Ishikawa (cell line): Measurements from ENCODE around the gene KRT84.

ENCODE experiments used
- CEBPB ChIP-seq: IDR thresholded peaks from 2 replicates; pipeline ENCODE4 v1.6.1; 2012
- CREB1 ChIP-seq: IDR thresholded peaks from 2 replicates; pipeline ENCODE4 v1.6.1; 2012; ENCODE audit warnings: low read depth
- EGR1 ChIP-seq: IDR thresholded peaks from 2 replicates; pipeline ENCODE4 v1.6.1; 2012
- EP300 ChIP-seq: IDR thresholded peaks from 2 replicates; pipeline ENCODE4 v1.6.1; 2012; ENCODE audit warnings: borderline replicate concordance
- FOXM1 ChIP-seq: IDR thresholded peaks from 2 replicates; pipeline ENCODE4 v1.6.1; 2012; ENCODE audit warnings: low read depth, borderline replicate concordance
- NFIC ChIP-seq: IDR thresholded peaks from 2 replicates; pipeline ENCODE4 v1.6.1; 2012
- RAD21 ChIP-seq: IDR thresholded peaks from 2 replicates; pipeline ENCODE4 v1.6.1; 2012; ENCODE audit warnings: low read depth
- TAF1 ChIP-seq: IDR thresholded peaks from 2 replicates; pipeline ENCODE4 v1.6.1; 2012; ENCODE audit warnings: low read depth, mild to moderate bottlenecking
- TCF12 ChIP-seq: IDR thresholded peaks from 2 replicates; pipeline ENCODE4 v1.6.1; 2012; ENCODE audit warnings: low read depth
- TEAD4 ChIP-seq: IDR thresholded peaks from 2 replicates; pipeline ENCODE4 v1.6.1; 2012
- YY1 ChIP-seq: IDR thresholded peaks from 2 replicates; pipeline ENCODE4 v1.6.1; 2012; ENCODE audit warnings: low read depth
- ZBTB7A ChIP-seq: IDR thresholded peaks from 2 replicates; pipeline ENCODE4 v1.6.1; 2012; ENCODE audit warnings: low read depth
- TF ChIP-seq, protein P1 (sequence below): IDR thresholded peaks from 2 replicates; pipeline ENCODE4 v1.6.1; 2012
- TF ChIP-seq, protein P2 (sequence below): IDR thresholded peaks from 2 replicates; pipeline ENCODE4 v1.6.1; 2012
- TF ChIP-seq, protein P3 (sequence below): IDR thresholded peaks from 2 replicates; pipeline ENCODE4 v1.6.1; 2012; ENCODE audit warnings: low read depth, mild to moderate bottlenecking

KRT84 gene

DNA sequence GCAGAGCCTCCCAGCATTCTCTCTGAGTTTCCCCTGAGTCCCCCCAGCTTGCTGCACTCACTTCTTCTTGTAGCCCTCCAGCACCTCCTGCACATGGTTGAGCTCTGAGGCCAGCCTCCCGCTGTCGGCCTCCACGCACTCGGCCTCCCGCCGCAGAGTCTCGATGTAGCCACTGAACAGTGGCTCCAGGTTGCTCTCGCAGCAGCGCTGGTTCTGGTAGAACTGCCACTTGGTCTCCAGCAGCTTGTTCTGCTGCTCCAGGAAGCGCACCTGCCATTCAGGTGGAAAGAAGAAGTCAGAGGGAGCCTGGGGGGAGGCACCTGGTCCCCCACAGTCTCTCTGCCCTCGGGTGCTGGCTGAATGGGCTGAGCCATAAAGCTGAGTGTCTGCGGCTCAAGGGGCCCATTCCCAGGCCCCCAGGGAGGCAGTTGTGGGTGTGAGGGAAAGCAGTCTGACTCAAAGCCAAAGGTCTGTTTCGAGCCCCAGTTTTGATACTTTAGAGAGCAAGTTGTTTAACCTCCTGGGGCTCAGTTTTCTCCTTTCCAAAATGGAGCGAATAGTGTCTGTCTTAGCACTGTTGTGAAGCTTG, 20.5 kb downstream of the KRT84 start:
- no peak for TF ChIP-seq EGR1
- no peak for TF ChIP-seq EP300
- TF ChIP-seq, protein P1, sequence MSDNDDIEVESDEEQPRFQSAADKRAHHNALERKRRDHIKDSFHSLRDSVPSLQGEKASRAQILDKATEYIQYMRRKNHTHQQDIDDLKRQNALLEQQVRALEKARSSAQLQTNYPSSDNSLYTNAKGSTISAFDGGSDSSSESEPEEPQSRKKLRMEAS: no peak
- no peak for TF ChIP-seq ZBTB7A
- no peak for TF ChIP-seq FOXM1
- TF ChIP-seq CEBPB: no peak
- TF ChIP-seq, protein P2, sequence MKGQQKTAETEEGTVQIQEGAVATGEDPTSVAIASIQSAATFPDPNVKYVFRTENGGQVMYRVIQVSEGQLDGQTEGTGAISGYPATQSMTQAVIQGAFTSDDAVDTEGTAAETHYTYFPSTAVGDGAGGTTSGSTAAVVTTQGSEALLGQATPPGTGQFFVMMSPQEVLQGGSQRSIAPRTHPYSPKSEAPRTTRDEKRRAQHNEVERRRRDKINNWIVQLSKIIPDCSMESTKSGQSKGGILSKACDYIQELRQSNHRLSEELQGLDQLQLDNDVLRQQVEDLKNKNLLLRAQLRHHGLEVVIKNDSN: no peak
- no peak for TF ChIP-seq YY1
- no peak for TF ChIP-seq TEAD4
- TF ChIP-seq TAF1: no peak
- TF ChIP-seq TCF12: no peak
- no peak for TF ChIP-seq RAD21
- TF ChIP-seq, protein P3, sequence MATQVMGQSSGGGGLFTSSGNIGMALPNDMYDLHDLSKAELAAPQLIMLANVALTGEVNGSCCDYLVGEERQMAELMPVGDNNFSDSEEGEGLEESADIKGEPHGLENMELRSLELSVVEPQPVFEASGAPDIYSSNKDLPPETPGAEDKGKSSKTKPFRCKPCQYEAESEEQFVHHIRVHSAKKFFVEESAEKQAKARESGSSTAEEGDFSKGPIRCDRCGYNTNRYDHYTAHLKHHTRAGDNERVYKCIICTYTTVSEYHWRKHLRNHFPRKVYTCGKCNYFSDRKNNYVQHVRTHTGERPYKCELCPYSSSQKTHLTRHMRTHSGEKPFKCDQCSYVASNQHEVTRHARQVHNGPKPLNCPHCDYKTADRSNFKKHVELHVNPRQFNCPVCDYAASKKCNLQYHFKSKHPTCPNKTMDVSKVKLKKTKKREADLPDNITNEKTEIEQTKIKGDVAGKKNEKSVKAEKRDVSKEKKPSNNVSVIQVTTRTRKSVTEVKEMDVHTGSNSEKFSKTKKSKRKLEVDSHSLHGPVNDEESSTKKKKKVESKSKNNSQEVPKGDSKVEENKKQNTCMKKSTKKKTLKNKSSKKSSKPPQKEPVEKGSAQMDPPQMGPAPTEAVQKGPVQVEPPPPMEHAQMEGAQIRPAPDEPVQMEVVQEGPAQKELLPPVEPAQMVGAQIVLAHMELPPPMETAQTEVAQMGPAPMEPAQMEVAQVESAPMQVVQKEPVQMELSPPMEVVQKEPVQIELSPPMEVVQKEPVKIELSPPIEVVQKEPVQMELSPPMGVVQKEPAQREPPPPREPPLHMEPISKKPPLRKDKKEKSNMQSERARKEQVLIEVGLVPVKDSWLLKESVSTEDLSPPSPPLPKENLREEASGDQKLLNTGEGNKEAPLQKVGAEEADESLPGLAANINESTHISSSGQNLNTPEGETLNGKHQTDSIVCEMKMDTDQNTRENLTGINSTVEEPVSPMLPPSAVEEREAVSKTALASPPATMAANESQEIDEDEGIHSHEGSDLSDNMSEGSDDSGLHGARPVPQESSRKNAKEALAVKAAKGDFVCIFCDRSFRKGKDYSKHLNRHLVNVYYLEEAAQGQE: no peak
- TF ChIP-seq CREB1: no peak
- no peak for TF ChIP-seq NFIC

DNA sequence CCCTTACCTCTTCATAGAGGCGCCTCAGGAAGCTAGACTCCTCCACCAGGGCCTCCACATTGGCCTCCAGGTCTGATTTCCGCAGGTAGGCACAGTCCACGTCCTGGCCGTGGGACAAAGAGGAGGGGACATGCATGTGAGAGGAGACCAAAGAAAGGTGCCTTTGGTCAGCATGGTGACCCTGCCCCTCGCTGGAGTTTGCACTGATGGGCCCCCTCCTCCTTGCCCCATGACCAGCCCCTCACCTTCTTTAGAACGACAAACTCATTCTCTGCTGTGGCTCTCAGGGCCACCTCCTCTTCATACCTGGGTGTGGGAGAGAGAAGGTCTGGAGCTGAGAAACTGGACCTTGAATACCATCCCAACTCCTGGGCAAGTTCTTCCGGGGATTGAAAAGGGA, 21.4 kb downstream of the KRT84 start:
- TF ChIP-seq EGR1 (no peak), TCF12 (no peak), CREB1 (no peak), RAD21 (no peak), CEBPB (no peak), ZBTB7A (no peak), TAF1 (no peak), YY1 (no peak), TEAD4 (no peak)
- TF ChIP-seq, protein P3: no peak
- TF ChIP-seq, protein P2: no peak

DNA sequence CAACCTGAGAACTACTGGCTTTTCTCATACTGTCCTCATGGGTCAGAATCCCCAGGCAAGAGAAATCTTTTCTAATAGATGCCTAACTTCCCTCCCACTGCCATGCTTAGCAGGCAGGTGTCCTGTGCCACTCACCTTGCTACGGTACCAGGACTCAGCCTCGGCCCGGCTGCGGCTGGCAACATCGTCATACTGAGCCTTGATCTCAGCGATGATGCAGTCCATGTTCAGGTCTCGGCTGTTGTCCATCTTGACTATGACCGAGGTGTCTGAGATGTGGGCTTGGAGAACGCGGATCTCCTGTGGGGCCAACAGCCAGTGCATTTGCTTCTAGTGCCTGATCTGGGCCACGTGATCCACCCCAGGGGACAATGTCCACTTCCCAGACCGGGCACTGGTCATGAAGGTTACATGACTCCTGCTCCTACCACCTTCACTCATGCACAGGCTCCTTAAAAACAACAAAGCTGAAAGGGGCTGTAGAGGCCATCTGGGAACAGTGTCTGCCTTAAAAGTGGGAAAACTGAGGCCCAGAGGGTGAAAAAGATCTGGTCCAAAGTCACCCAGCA, 22.3 kb downstream of the KRT84 start:
- no peak for TF ChIP-seq EP300
- TF ChIP-seq, protein P1: no peak
- no peak for TF ChIP-seq NFIC
- no peak for TF ChIP-seq RAD21
- TF ChIP-seq CREB1: no peak
- TF ChIP-seq YY1: no peak
- TF ChIP-seq, protein P3: no peak
- TF ChIP-seq FOXM1: no peak
- TF ChIP-seq, protein P2: no peak
- TF ChIP-seq EGR1: no peak
- no peak for TF ChIP-seq TAF1
- no peak for TF ChIP-seq CEBPB
- TF ChIP-seq ZBTB7A: no peak

DNA sequence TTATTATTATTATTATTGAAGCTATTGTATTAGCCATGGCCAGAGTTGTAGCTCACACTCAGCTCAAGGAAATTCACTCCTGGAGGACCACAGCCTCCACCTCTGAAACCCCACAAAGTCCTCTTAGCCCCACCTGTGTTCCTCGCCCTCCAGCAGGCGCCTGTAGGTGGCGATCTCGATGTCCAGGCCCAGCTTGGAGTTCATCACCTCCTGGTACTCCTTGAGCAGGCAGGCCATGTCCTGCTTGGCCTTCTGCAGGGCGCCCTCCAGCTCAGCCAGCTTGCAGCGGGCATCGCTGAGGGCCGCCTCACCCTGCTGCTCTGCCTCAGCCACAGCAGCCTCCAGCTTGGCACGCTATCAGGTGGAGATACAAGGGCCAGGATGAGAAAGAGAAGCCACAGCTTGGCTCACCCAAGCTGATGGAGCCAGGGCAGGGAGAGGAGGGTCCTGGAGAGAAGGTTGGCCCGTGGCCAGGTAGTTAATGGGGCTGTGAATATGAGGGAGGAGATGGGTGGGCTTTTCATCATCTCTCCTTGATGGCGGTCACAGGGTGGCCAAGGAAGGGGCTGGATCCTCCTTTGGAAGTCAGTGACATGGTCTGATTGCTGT, 23.2 kb downstream of the KRT84 start:
- TF ChIP-seq EP300 (no peak), NFIC (0 out of 2 replicates have a peak, but pooled peaks have one; percentile 18), RAD21 (peak; percentile 44; the same call in 1 of the 2 replicates)
- TF ChIP-seq, protein P3: no peak
